Measurements from ENCODE around the gene LAMA2. TPM values are rescaled to one million over a fixed set of nuclear protein-coding genes. Genes with fewer than 3 reads are reported as not detected.

Gene LAMA2
- total and polyA plus RNA-seq, 2 of the 13 experiments (the other 11 are each of a cell fraction or from before 2014, with no cell fraction given): 0.11 to 0.28 TPM

DNA sequence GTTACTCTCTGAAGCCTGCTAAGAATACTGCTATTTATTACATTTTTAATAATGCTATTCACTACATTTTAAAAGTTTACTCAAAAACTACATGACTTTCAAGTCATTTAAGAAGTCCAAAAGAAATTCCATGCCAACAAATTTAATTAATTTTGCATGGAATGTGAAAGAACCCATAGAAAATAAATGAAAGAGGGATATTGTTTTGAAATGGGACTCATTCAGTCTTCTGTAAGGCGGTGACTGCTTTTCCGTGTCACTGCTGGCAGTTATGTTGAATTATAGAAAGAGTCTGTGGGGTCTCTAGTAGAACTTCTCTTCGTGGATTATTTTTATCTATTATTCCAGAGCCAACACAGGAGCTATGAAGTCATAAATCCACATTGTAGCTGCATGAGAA lies 211.2 kb downstream of the LAMA2 start:
- no peak overlapping the region for H3K9ac ChIP-seq (ENCODE audit: insufficient read depth, low read depth, low read length)
- FAIRE-seq (no peak), ATAC-seq (no peak), DNase-seq (ENCODE audit: low spot score) (no peak)
- no peaks in the 10 kb centered on the region for H4K20me1 ChIP-seq (ENCODE audit: insufficient read depth, low read length)
- H3K36me3 ChIP-seq (replicated peaks in 1 of 2; ENCODE audit: control insufficient read depth in 1 of 2, insufficient read depth in 2 of 2, low read length in 2 of 2): no peaks in the 10 kb centered on the region
- intact Hi-C loops (cut with micrococcal nuclease; ENCODE audit: unreplicated experiment): no loop called here
- CTCF ChIA-PET (ENCODE audit: low intra/inter-chr PET ratio, low total read pairs): no interaction called here
- POLR2A ChIA-PET: no interaction called here
- no peaks in the 10 kb centered on the region; a peak in 1 of 5 replicates for H3K27me3 ChIP-seq (ENCODE audit: control insufficient read depth in 1 of 2, insufficient read depth in 2 of 2, low read length in 2 of 2)
- no peaks in the 10 kb centered on the region for H3K79me2 ChIP-seq (ENCODE audit: insufficient read depth, low read length)
- TF ChIP-seq TBX3 (IDR thresholded peaks at IDR 0.05; ENCODE audit: borderline replicate concordance) (no peak), NFE2 (CRISPR knock-in tag; IDR thresholded peaks at IDR 0.05) (no peak), GATAD2A (CRISPR knock-in tag; IDR thresholded peaks at IDR 0.05) (no peak), MEIS2 (CRISPR knock-in tag; IDR thresholded peaks at IDR 0.05) (no peak), KLF15 (CRISPR knock-in tag; IDR thresholded peaks at IDR 0.05; ENCODE audit: borderline replicate concordance) (no peak), ZNF841 (CRISPR knock-in tag; IDR thresholded peaks at IDR 0.05; ENCODE audit: borderline replicate concordance) (no peak), ZNF747 (CRISPR knock-in tag; IDR thresholded peaks at IDR 0.05; ENCODE audit: borderline replicate concordance) (no peak), SAP130 (CRISPR knock-in tag; IDR thresholded peaks at IDR 0.05; ENCODE audit: low read depth) (no peak)
- TF ChIP-seq, protein P1, sequence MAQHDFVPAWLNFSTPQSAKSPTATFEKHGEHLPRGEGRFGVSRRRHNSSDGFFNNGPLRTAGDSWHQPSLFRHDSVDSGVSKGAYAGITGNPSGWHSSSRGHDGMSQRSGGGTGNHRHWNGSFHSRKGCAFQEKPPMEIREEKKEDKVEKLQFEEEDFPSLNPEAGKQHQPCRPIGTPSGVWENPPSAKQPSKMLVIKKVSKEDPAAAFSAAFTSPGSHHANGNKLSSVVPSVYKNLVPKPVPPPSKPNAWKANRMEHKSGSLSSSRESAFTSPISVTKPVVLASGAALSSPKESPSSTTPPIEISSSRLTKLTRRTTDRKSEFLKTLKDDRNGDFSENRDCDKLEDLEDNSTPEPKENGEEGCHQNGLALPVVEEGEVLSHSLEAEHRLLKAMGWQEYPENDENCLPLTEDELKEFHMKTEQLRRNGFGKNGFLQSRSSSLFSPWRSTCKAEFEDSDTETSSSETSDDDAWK (CRISPR knock-in tag; IDR thresholded peaks at IDR 0.05): no peak
- TF ChIP-seq, protein P2, sequence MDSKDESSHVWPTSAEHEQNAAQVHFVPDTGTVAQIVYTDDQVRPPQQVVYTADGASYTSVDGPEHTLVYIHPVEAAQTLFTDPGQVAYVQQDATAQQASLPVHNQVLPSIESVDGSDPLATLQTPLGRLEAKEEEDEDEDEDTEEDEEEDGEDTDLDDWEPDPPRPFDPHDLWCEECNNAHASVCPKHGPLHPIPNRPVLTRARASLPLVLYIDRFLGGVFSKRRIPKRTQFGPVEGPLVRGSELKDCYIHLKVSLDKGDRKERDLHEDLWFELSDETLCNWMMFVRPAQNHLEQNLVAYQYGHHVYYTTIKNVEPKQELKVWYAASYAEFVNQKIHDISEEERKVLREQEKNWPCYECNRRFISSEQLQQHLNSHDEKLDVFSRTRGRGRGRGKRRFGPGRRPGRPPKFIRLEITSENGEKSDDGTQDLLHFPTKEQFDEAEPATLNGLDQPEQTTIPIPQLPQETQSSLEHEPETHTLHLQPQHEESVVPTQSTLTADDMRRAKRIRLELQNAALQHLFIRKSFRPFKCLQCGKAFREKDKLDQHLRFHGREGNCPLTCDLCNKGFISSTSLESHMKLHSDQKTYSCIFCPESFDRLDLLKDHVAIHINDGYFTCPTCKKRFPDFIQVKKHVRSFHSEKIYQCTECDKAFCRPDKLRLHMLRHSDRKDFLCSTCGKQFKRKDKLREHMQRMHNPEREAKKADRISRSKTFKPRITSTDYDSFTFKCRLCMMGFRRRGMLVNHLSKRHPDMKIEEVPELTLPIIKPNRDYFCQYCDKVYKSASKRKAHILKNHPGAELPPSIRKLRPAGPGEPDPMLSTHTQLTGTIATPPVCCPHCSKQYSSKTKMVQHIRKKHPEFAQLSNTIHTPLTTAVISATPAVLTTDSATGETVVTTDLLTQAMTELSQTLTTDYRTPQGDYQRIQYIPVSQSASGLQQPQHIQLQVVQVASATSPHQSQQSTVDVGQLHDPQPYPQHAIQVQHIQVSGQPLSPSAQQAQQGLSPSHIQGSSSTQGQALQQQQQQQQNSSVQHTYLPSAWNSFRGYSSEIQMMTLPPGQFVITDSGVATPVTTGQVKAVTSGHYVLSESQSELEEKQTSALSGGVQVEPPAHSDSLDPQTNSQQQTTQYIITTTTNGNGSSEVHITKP (CRISPR knock-in tag; IDR thresholded peaks at IDR 0.05; ENCODE audit: low read depth): no peak
- H3K9me3 ChIP-seq (ENCODE audit: low read length): no peaks in the 10 kb centered on the region
- no peaks in the 10 kb centered on the region for H3K4me1 ChIP-seq (ENCODE audit: insufficient read depth, low read length)
- no peak overlapping the region for H3K4me3 ChIP-seq (replicated peaks in 1 of 3; ENCODE audit: insufficient read depth in 1 of 3, low read depth in 2 of 3, low read length in 3 of 3)
- H2AFZ ChIP-seq (ENCODE audit: low read length): no peak overlapping the region
- WGBS (ENCODE audit: low lambda C conversion rate): 23% methylated on average over 3 of the region's 3 CpGs
- no TSS peak for BruUV-seq (replicated peaks)
- H3K27ac ChIP-seq (ENCODE audit: extremely low read length, insufficient read depth, low read length): no peak overlapping the region
- no peak overlapping the region for H3K4me2 ChIP-seq (ENCODE audit: low read depth, low read length)
- in situ Hi-C loops (cut with HindIII; ENCODE audit: extremely low pct_ligation_motif_present, low pct_unique_long_range_greater_than_20kb): no loop called here

Data from HepG2 (cell line).